ENCODE results near the gene FYB1. TPM values are rescaled to one million over a fixed set of nuclear protein-coding genes. Genes with fewer than 3 reads are reported as not detected.

FYB1 gene
- total RNA-seq, 1 donor from 2014 or later: not detected

DNA sequence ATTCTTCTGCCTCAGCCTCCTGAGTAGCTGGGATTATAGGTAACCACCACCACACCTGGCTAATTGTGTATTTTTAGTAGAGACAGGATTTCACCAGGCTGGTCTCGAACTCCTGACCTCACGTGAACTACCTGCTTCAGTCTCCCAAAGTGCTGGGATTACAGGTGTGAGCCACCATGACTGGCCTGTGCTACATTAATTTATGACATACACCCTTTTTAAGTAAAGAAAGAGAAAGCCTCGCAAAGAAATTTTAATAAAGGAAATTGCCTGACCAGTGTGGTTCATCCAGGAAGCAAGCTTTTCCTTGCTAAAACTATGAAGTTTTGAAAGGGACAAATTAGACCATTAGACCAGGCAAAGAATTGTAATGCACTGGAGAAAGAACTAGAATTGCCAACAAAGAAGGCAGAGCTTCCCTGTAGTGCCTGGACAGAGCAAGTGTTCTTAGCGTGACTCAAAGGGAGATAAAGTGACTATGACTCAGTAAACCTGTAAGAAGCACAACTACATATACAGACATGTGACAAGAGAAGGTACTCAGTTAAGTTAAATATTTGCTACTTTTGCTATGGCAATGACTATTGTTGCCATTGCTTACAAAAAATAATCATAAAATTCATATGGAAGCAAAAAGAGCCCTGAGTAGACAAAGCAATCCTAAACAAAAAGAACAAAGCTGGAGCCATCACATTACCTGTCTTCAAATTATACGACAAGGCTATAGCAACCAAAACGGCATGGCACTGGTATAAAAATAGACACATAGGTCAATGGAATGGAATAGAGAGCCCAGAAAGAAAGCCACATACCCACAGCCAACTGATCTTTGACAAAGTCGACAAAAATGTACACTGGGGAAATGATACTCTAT, 54.6 kb downstream of the FYB1 start:
- Mint-ChIP-seq H3K9me3 (ENCODE audit: unreplicated experiment) (no peaks in the 10 kb centered on the region), H3K4me3 (ENCODE audit: unreplicated experiment) (no peak overlapping the region), H3K27me3 (ENCODE audit: unreplicated experiment) (no peaks in the 10 kb centered on the region), H3K27ac (ENCODE audit: unreplicated experiment) (no peak overlapping the region), H3K36me3 (ENCODE audit: unreplicated experiment) (no peaks in the 10 kb centered on the region), H3K4me1 (ENCODE audit: low read depth, unreplicated experiment) (no peaks in the 10 kb centered on the region)
- TF ChIP-seq, protein P1, sequence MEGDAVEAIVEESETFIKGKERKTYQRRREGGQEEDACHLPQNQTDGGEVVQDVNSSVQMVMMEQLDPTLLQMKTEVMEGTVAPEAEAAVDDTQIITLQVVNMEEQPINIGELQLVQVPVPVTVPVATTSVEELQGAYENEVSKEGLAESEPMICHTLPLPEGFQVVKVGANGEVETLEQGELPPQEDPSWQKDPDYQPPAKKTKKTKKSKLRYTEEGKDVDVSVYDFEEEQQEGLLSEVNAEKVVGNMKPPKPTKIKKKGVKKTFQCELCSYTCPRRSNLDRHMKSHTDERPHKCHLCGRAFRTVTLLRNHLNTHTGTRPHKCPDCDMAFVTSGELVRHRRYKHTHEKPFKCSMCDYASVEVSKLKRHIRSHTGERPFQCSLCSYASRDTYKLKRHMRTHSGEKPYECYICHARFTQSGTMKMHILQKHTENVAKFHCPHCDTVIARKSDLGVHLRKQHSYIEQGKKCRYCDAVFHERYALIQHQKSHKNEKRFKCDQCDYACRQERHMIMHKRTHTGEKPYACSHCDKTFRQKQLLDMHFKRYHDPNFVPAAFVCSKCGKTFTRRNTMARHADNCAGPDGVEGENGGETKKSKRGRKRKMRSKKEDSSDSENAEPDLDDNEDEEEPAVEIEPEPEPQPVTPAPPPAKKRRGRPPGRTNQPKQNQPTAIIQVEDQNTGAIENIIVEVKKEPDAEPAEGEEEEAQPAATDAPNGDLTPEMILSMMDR (IDR thresholded peaks at IDR 0.05; ENCODE audit: partially characterized antibody, unreplicated experiment): no peak
- DNase-seq: no peak

DNA sequence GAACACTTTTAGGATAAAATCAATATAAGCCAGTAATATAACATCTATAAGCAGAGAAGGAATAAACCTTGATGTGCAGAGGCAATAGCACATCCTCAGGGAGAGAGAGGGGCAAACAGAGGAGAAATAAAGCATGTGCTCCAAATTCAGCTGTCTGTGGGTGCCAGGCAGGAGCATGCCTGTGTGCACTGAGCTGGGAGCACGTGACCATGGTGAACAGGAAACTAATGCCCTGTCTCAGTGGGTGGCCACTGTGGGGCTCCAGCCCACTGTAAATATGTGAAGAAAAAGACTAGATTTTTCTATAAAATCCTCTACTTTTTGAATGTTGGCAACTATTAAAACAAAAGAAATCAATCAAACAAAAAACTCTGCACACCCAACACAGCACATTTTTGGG, 55.3 kb downstream of the FYB1 start:
- H3K4me1 Mint-ChIP-seq (ENCODE audit: low read depth, unreplicated experiment): no peaks in the 10 kb centered on the region
- no peak for DNase-seq
- H3K9me3 Mint-ChIP-seq (ENCODE audit: unreplicated experiment): no peaks in the 10 kb centered on the region
- TF ChIP-seq, protein P1 (IDR thresholded peaks at IDR 0.05; ENCODE audit: partially characterized antibody, unreplicated experiment): no peak
- H3K27ac Mint-ChIP-seq (ENCODE audit: unreplicated experiment): no peak overlapping the region
- no peaks in the 10 kb centered on the region for H3K36me3 Mint-ChIP-seq (ENCODE audit: unreplicated experiment)
- no peak overlapping the region for H3K4me3 Mint-ChIP-seq (ENCODE audit: unreplicated experiment)
- H3K27me3 Mint-ChIP-seq (ENCODE audit: unreplicated experiment): no peaks in the 10 kb centered on the region

DNA sequence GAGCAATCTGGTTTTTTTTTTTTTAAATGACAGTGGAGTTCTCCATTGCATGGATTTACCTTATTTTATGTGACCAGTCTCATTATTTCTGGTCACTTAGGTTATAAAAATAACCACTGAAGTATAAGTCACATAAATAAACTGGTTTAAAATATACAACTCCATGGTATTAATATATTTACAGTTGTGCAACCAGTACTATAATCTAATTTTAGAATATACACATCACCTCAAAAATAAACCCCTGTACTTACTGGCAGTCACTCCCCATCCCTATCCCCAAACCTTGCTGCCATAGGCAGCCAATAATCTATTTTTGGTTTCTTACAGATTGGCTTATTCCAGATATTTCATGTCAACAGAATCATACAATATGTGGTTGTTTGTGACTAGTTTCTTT, 57.8 kb downstream of the FYB1 start:
- Mint-ChIP-seq H3K27ac (ENCODE audit: unreplicated experiment) (no peak overlapping the region), H3K9me3 (ENCODE audit: unreplicated experiment) (no peaks in the 10 kb centered on the region), H3K27me3 (ENCODE audit: unreplicated experiment) (no peaks in the 10 kb centered on the region), H3K4me3 (ENCODE audit: unreplicated experiment) (no peak overlapping the region), H3K36me3 (ENCODE audit: unreplicated experiment) (no peaks in the 10 kb centered on the region), H3K4me1 (ENCODE audit: low read depth, unreplicated experiment) (no peaks in the 10 kb centered on the region)
- DNase-seq: no peak
- TF ChIP-seq, protein P1 (IDR thresholded peaks at IDR 0.05; ENCODE audit: partially characterized antibody, unreplicated experiment): no peak

DNA sequence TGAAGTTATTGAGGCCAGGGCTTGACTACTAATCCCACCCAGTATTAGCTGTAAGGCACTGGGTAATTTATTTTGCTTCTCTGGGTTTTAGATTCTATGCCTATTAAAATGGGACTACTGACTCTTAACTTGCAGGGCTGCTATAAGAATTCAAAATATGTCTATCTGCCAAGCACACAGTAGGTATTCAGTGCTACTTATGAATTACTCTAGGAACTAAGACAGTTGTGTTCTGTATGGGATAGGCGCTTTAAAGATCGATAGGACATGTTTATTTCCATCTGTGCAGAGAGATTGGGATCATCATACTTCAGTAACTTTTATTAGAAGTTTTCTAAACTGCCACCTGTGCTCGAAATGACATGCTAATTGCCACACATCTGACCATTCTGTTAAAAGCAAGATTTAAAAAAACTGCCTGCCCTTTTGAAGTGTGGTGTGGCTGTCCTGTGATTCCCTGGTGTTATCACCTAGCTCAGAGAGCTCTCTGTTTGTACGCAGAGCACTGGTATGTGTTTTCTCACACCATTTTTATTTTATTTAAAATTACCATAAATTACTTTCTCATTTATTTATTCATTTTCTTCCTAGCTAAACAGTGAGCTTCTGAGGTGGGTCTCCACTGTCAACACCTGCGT, 58.7 kb downstream of the FYB1 start:
- TF ChIP-seq, protein P1 (IDR thresholded peaks at IDR 0.05; ENCODE audit: partially characterized antibody, unreplicated experiment): no peak
- Mint-ChIP-seq H3K36me3 (ENCODE audit: unreplicated experiment) (no peaks in the 10 kb centered on the region), H3K4me1 (ENCODE audit: low read depth, unreplicated experiment) (no peaks in the 10 kb centered on the region), H3K4me3 (ENCODE audit: unreplicated experiment) (no peak overlapping the region), H3K27me3 (ENCODE audit: unreplicated experiment) (no peaks in the 10 kb centered on the region), H3K9me3 (ENCODE audit: unreplicated experiment) (no peaks in the 10 kb centered on the region), H3K27ac (ENCODE audit: unreplicated experiment) (no peak overlapping the region)
- DNase-seq: no peak

All from glutamatergic neuron (in vitro differentiated cells).